GM23338 (cell line): ENCODE measurements around the gene TXNL4A. TPM values are rescaled to one million over a fixed set of nuclear protein-coding genes. Genes with fewer than 3 reads are reported as not detected.
A peak's percentile ranks its signal among the peaks of the same experiment; 100 is the strongest.

Experiments used
- ATAC-seq: fragments of 200-7000 bp; cut with Tn5 transposase; 3 replicates; pipeline ENCODE4 v1.9.1; 2020
- DNase-seq: peaks from one replicate; pipeline ENCODE4 v3.0.0-alpha.2; 2015; ENCODE audit warnings: low spot score
- H2AFZ ChIP-seq: fragments of 200-600 bp; sonication (generic); 2 replicates; pipeline ENCODE4 v1.8.0; 2016; ENCODE audit warnings: antibody characterized with exemption, mild to moderate bottlenecking, moderate library complexity
- H3F3A ChIP-seq: fragments of 200-600 bp; sonication (generic); replicated peaks from 2 replicates; pipeline ENCODE4 v1.8.0; 2017; ENCODE audit warnings: antibody characterized with exemption, mixed run types, low read depth
- H3K27ac ChIP-seq: fragments of 200-600 bp; sonication (generic); 2 replicates; pipeline ENCODE4 v1.6.1; 2016; ENCODE audit warnings: low read depth
- H3K27me3 ChIP-seq: fragments of 200-600 bp; sonication (generic); 2 replicates; pipeline ENCODE4 v1.8.0; 2016; ENCODE audit warnings: mild to moderate bottlenecking, mixed run types, moderate library complexity; ENCODE audit not compliant: insufficient read depth
- H3K36me3 ChIP-seq: fragments of 200-600 bp; sonication (generic); 2 replicates; pipeline ENCODE4 v1.8.0; 2016; ENCODE audit warnings: mild to moderate bottlenecking; ENCODE audit not compliant: insufficient read depth
- H3K4me1 ChIP-seq: fragments of 200-600 bp; sonication (generic); 2 replicates; pipeline ENCODE4 v1.8.0; 2016; ENCODE audit warnings: mild to moderate bottlenecking, moderate library complexity; ENCODE audit not compliant: insufficient read depth
- H3K4me2 ChIP-seq: fragments of 200-600 bp; sonication (generic); 2 replicates; pipeline ENCODE4 v1.7.1; 2017; ENCODE audit warnings: mixed run types
- H3K4me3 ChIP-seq: fragments of 200-600 bp; sonication (generic); 2 replicates; pipeline ENCODE4 v1.6.1; 2016; ENCODE audit warnings: mixed run types
- H3K79me2 ChIP-seq: fragments of 200-600 bp; sonication (generic); replicated peaks from 2 replicates; pipeline ENCODE4 v1.8.0; 2017; ENCODE audit warnings: mild to moderate bottlenecking; ENCODE audit not compliant: insufficient read depth
- H3K9me2 ChIP-seq: fragments of 200-600 bp; sonication (generic); 2 replicates; pipeline ENCODE4 v1.8.0; 2017; ENCODE audit not compliant: insufficient read depth
- H4K20me1 ChIP-seq: fragments of 200-600 bp; sonication (generic); replicated peaks from 2 replicates; pipeline ENCODE4 v1.8.0; 2017; ENCODE audit warnings: mild to moderate bottlenecking; ENCODE audit not compliant: insufficient read depth
- H3K27ac Mint-ChIP-seq: 2 replicates; pipeline ENCODE4 v1.8.0; 2020; ENCODE audit warnings: inconsistent platforms, mild to moderate bottlenecking, moderate library complexity, mixed read lengths
- H3K27me3 Mint-ChIP-seq: 3 replicates; pipeline ENCODE4 v1.8.0; 2022; ENCODE audit warnings: low read depth, mild to moderate bottlenecking, moderate library complexity, mixed read lengths, inconsistent platforms; ENCODE audit not compliant: insufficient read depth, poor library complexity
- H3K36me3 Mint-ChIP-seq: 3 replicates; pipeline ENCODE4 v1.8.0; 2021; ENCODE audit warnings: low read depth, mild to moderate bottlenecking, inconsistent platforms, moderate library complexity, mixed read lengths
- H3K4me1 Mint-ChIP-seq: 3 replicates; pipeline ENCODE4 v1.8.0; 2020; ENCODE audit warnings: mild to moderate bottlenecking, inconsistent platforms, mixed read lengths
- H3K4me3 Mint-ChIP-seq: 3 replicates; pipeline ENCODE4 v1.8.0; 2021; ENCODE audit warnings: moderate library complexity, mild to moderate bottlenecking, inconsistent platforms, mixed read lengths
- H3K9me3 Mint-ChIP-seq: 3 replicates; pipeline ENCODE4 v1.8.0; 2020; ENCODE audit warnings: moderate library complexity, mild to moderate bottlenecking, inconsistent platforms, mixed read lengths
- CREB1 ChIP-seq: fragments of 250-450 bp; sonication (Bioruptor Pico); IDR thresholded peaks from 2 replicates; pipeline ENCODE4 v1.5.0; 2020; ENCODE audit warnings: low read depth, mild to moderate bottlenecking, moderate library complexity
- CTCF ChIP-seq, 2 experiments: fragments of 200-600 bp in 1 of 2; sonication (generic) in 1 of 2; conservative IDR thresholded peaks; 2 replicates each; pipeline versions ENCODE4 v1.5.1 to v1.6.1; 2016 to 2017; ENCODE audit warnings: antibody characterized with exemption in 2 of 2, low read depth in 2 of 2, mild to moderate bottlenecking in 2 of 2, moderate library complexity in 1 of 2
- ETS1 ChIP-seq: IDR thresholded peaks from 2 replicates; pipeline ENCODE4 v1.6.1; 2016; ENCODE audit warnings: antibody characterized with exemption
- EZH2 ChIP-seq: fragments of 200-600 bp; sonication (generic); IDR thresholded peaks from one replicate; pipeline ENCODE4 v1.8.0; 2017; ENCODE audit warnings: antibody characterized with exemption, mild to moderate bottlenecking, low read depth; ENCODE audit not compliant: unreplicated experiment
- EZH2phosphoT487 ChIP-seq: fragments of 200-600 bp; sonication (generic); IDR thresholded peaks from one replicate; pipeline ENCODE4 v1.8.1; 2018; ENCODE audit warnings: antibody characterized with exemption; ENCODE audit not compliant: unreplicated experiment
- JUNB ChIP-seq: IDR thresholded peaks from one replicate; pipeline ENCODE4 v1.6.1; 2016; ENCODE audit warnings: antibody characterized with exemption; ENCODE audit not compliant: unreplicated experiment
- NANOG ChIP-seq: IDR thresholded peaks from 2 replicates; pipeline ENCODE4 v1.6.1; 2016; ENCODE audit warnings: antibody characterized with exemption, borderline replicate concordance
- POLR2AphosphoS5 ChIP-seq: IDR thresholded peaks from 2 replicates; pipeline ENCODE4 v1.6.1; 2016; ENCODE audit warnings: antibody characterized with exemption, low read depth
- REST ChIP-seq: IDR thresholded peaks from one replicate; pipeline ENCODE4 v1.6.1; 2018; ENCODE audit warnings: antibody characterized with exemption; ENCODE audit not compliant: unreplicated experiment
- STAT1 ChIP-seq: IDR thresholded peaks from one replicate; pipeline ENCODE4 v1.6.1; 2016; ENCODE audit warnings: antibody characterized with exemption; ENCODE audit not compliant: unreplicated experiment
- polyA plus RNA-seq: library from polyadenylated mRNA; unstranded; fragments of >200 nt; fragmentation: Nextera tagmentation; extraction: Ambion mirVana; gene quantifications from 2 replicates; pipeline ENCODE4 v1.2.1, GENCODE V29; 2016
- total RNA-seq: library from RNA; depleted of rRNA; stranded (reverse); fragments of >200 nt; shearing (Covaris generic); gene quantifications from 2 replicates; pipeline ENCODE4 v1.2.3, GENCODE V29; 2014

The TXNL4A gene
- total and polyA plus RNA-seq, 2 experiments from 2014 or later = 51.0 to 271 TPM

- TF ChIP-seq CTCF (conservative IDR thresholded peaks at IDR 0.05; ENCODE audit: low read depth in 2 of 2) = no peak
- no peak for TF ChIP-seq JUNB
- no peak for TF ChIP-seq CREB1 (CRISPR knock-in tag)
- no peak for TF ChIP-seq EZH2
- TF ChIP-seq ETS1 = no peak
- no peak for TF ChIP-seq STAT1
Observed at GRCh38 chr18:80009661-80010550, 21.5 kb upstream of the TXNL4A start (continued).

GRCh38 chr18:80006724-80007123, 18.4 kb upstream of the TXNL4A start:
- H3K79me2 ChIP-seq = no peaks in the 10 kb centered on the region
- Mint-ChIP-seq H3K4me1 (peaks cover 8% of the 10 kb centered on the region), H3K27me3 (peaks cover 1% of the 10 kb centered on the region), H3K9me3 (peaks cover 68% of the 10 kb centered on the region), H3K4me3 (no peak overlapping the region), H3K27ac (peak overlapping the region; percentile 46; the same call in 1 of the 2 replicates), H3K36me3 (peaks cover 43% of the 10 kb centered on the region)
- H3K4me1 ChIP-seq = peaks cover 5% of the 10 kb centered on the region
- H3K36me3 ChIP-seq = no peaks in the 10 kb centered on the region
- peak; percentile 89 for ATAC-seq
- peak; percentile 87 for DNase-seq
- no peak overlapping the region for H3K4me3 ChIP-seq
- H3K27ac ChIP-seq = peak overlapping the region; percentile 36; the same call in 1 of the 2 replicates
- H3K4me2 ChIP-seq = no peak overlapping the region
- no peaks in the 10 kb centered on the region for H3F3A ChIP-seq
- H2AFZ ChIP-seq = no peak overlapping the region
- no peaks in the 10 kb centered on the region for H3K9me2 ChIP-seq
- no peaks in the 10 kb centered on the region for H4K20me1 ChIP-seq
- no peaks in the 10 kb centered on the region for H3K27me3 ChIP-seq
- TF ChIP-seq STAT1 = no peak
- no peak for TF ChIP-seq ETS1
- no peak for TF ChIP-seq EZH2phosphoT487
- TF ChIP-seq CREB1 (CRISPR knock-in tag) = no peak
- TF ChIP-seq POLR2AphosphoS5 = no peak
- TF ChIP-seq CTCF (conservative IDR thresholded peaks at IDR 0.05; ENCODE audit: low read depth in 2 of 2) = no peak
- no peak for TF ChIP-seq NANOG
- no peak for TF ChIP-seq REST
